ENCODE data around the gene MRTFA.
A peak's percentile ranks its signal among the peaks of the same experiment; 100 is the strongest.

The MRTFA gene

DNA sequence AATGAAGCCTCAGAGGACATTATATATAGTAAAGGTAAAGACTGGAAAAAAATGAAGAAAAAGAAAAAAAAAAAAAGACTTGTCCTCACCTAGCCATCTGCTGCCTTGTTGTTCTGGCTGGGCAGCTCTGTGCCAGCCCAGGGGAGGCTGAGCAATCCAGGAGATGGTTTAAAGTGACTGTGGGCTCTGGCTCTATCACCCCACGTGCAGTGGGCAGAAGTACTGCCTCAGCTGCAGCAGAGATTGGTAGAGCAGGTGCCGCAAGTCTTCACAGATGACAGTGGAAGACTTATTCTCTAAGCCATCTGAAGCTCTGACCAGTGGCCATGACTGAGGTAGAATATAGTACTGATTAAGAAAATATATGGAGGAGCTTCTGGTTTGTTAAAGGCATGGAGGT is 203.9 kb downstream of the MRTFA start:
- TF ChIP-seq, protein P1, sequence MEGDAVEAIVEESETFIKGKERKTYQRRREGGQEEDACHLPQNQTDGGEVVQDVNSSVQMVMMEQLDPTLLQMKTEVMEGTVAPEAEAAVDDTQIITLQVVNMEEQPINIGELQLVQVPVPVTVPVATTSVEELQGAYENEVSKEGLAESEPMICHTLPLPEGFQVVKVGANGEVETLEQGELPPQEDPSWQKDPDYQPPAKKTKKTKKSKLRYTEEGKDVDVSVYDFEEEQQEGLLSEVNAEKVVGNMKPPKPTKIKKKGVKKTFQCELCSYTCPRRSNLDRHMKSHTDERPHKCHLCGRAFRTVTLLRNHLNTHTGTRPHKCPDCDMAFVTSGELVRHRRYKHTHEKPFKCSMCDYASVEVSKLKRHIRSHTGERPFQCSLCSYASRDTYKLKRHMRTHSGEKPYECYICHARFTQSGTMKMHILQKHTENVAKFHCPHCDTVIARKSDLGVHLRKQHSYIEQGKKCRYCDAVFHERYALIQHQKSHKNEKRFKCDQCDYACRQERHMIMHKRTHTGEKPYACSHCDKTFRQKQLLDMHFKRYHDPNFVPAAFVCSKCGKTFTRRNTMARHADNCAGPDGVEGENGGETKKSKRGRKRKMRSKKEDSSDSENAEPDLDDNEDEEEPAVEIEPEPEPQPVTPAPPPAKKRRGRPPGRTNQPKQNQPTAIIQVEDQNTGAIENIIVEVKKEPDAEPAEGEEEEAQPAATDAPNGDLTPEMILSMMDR (conservative IDR thresholded peaks at IDR 0.05; ENCODE audit: low read length): no peak
- H3K4me3 ChIP-seq (ENCODE audit: low read length): no peak overlapping the region
- DNase-seq (ENCODE audit: low read depth): no peak

DNA sequence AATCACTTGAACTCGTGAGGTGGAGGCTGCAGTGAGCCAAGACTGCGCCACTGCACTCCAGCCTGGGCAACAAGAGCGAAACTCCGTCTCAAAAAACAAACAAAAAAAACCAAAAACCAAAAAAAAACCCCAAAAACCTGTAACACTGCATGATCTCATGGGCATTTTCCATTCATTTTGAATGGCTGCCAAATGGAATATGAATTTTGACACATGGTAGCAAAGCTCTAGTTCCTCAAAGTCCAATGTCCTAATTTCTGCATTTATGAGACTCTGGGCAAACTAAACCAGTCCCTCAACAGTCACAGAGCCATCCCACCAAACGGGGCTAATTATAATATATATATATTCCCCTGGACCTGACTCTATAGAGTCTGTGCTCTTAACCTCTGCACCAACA is 204.4 kb downstream of the MRTFA start:
- no peak overlapping the region for H3K4me3 ChIP-seq (ENCODE audit: low read length)
- DNase-seq (ENCODE audit: low read depth): no peak
- TF ChIP-seq, protein P1 (conservative IDR thresholded peaks at IDR 0.05; ENCODE audit: low read length): no peak

- no peak overlapping the region for H3K4me3 ChIP-seq (ENCODE audit: low read length)
- TF ChIP-seq, protein P1 (conservative IDR thresholded peaks at IDR 0.05; ENCODE audit: low read length): no peak
- DNase-seq (ENCODE audit: low read depth): no peak
These were observed 205.5 kb downstream of the MRTFA start for GRCh38 chr22:40430991-40431390.

GRCh38 chr22:40429481-40429880 is 207.0 kb downstream of the MRTFA start:
- H3K4me3 ChIP-seq (ENCODE audit: low read length): no peak overlapping the region
- DNase-seq (ENCODE audit: low read depth): no peak
- TF ChIP-seq, protein P1 (conservative IDR thresholded peaks at IDR 0.05; ENCODE audit: low read length): no peak

DNA sequence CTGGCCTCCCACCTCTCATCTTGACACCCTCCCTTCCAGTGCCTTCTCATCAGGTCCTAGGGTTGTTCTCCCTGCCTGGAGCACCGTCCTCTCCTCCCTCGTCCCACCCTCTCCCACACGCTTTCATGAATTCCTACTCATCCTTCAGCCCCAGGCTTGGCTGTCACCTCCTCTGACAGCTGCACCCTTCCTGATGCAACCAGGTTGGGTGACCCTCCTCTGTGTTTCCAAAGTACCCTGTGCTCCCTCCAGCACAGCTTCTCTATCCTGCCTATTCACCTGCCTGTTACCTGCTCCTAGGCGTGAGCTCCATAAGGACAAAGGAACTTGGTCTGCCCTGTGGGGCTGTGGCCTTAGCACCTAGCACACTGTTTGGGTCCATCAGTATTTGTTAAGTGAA is 207.7 kb downstream of the MRTFA start:
- H3K4me3 ChIP-seq (ENCODE audit: low read length): no peak overlapping the region
- no peak for DNase-seq (ENCODE audit: low read depth)
- TF ChIP-seq, protein P1 (conservative IDR thresholded peaks at IDR 0.05; ENCODE audit: low read length): no peak

GRCh38 chr22:40426594-40427333 is 209.8 kb downstream of the MRTFA start:
- TF ChIP-seq, protein P1 (conservative IDR thresholded peaks at IDR 0.05; ENCODE audit: low read length): no peak
- no peak overlapping the region for H3K4me3 ChIP-seq (ENCODE audit: low read length)
- peak; percentile 57 for DNase-seq (ENCODE audit: low read depth)

GRCh38 chr22:40425082-40425481 is 211.4 kb downstream of the MRTFA start:
- DNase-seq (ENCODE audit: low read depth): no peak

More at GRCh38 chr22:40425082-40425481, 211.4 kb downstream of the MRTFA start:
- TF ChIP-seq, protein P1 (conservative IDR thresholded peaks at IDR 0.05; ENCODE audit: low read length): no peak
- H3K4me3 ChIP-seq (ENCODE audit: low read length): no peak overlapping the region
